ENCODE measurements around the gene SASH1.

GRCh38 chr6:148406579-148407371 is 64.1 kb downstream of the SASH1 start:
- TF ChIP-seq CTCF (IDR thresholded peaks at IDR 0.05) = no peak
- no peak for TF ChIP-seq POLR2A (IDR thresholded peaks at IDR 0.05)

Data from heart left ventricle (tissue), 13 donors.